ENCODE data around the gene SLC38A6.

DNA sequence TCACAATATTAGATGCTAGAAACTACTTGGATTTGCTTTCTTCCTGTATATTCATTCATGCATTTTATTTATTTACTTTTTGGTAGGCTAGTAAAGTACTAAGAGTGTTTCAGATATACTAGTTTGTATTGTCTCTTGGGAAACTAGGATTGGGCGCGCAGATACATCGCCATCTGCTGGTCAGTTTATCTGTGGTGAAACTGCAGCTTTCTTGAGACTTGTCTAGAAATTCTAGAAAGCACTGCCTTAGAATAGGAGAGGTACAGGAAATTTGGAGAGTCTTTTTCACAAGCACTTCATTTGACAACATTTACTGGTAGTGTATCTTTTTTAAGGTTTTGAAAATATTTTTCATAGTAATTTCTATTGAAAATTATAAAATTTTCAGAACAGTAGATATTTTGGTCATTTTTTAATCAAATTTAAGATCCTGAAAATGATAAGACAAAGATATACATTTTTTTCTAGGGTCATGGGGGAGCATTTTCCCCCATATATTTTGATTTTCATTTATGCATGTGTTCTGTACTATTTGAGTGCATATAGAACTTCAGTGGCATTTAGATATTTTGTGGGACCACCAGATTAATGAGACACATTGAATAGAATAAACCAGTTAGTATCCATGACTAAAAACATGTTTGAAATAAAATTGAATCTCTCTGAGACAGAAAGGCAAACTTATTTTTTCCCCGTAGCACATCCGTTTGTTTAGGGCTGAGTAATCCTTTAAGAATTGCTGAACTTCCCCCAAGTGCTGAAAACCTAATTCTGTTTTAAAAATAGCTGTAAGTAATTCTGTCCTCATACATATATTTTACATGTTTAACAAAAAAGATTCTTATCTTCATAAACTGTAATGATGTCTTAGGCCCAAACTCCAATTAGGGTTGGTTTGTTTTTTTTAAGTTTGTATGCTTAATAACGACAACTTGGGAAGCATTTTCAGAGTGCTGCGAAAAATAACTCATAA lies 44.5 kb downstream of the SLC38A6 start:
- TF ChIP-seq, protein P1, sequence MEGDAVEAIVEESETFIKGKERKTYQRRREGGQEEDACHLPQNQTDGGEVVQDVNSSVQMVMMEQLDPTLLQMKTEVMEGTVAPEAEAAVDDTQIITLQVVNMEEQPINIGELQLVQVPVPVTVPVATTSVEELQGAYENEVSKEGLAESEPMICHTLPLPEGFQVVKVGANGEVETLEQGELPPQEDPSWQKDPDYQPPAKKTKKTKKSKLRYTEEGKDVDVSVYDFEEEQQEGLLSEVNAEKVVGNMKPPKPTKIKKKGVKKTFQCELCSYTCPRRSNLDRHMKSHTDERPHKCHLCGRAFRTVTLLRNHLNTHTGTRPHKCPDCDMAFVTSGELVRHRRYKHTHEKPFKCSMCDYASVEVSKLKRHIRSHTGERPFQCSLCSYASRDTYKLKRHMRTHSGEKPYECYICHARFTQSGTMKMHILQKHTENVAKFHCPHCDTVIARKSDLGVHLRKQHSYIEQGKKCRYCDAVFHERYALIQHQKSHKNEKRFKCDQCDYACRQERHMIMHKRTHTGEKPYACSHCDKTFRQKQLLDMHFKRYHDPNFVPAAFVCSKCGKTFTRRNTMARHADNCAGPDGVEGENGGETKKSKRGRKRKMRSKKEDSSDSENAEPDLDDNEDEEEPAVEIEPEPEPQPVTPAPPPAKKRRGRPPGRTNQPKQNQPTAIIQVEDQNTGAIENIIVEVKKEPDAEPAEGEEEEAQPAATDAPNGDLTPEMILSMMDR (IDR thresholded peaks at IDR 0.05), result peak; percentile 67 to 85 (median 78)
- TF ChIP-seq POLR2A (IDR thresholded peaks at IDR 0.05), result no peak
